ENCODE data around the gene GALNT7.

The GALNT7 gene

DNA sequence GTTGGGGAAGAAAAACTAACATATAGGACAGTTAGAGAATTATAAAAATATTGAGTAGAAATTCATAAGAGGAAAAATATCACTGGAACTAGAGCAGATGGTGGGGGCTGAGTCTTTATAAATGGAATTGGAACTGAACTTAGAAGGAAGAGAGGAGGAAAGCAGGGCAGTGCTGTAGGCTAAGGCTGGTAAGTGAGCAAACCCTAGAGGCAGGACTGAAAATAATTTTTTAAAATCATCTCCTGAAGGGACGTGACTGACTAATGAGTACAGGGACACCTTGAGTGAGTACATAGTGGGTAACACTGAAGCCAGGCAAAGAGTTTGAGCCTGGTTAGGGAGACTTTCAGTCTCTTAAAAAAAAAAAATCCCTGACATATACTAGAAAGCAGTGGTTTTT is 63.3 kb downstream of the GALNT7 start:
- in situ Hi-C loops (cut with MboI; ENCODE audit: low sequenced_read_pairs): no loop called here

DNA sequence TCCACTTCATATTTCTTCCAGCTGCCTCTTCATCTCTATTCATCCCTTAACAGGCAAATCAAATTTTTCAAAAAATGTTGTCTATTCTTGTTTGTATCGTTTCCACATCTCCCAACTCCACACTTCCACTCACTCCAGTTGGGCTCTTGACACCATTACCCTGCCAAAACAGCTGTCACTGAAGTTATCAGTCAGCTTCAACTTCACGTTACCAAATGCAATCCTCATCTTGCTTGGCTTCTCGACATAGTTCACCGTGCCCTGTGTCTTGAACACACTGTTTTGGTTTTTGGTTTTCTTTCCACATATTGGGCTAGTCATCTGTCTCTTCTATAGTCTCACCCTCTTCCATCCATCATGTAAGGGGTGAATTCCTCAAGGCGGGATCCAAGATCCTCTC is 65.2 kb downstream of the GALNT7 start:
- in situ Hi-C loops (cut with MboI; ENCODE audit: low sequenced_read_pairs): no loop called here

DNA sequence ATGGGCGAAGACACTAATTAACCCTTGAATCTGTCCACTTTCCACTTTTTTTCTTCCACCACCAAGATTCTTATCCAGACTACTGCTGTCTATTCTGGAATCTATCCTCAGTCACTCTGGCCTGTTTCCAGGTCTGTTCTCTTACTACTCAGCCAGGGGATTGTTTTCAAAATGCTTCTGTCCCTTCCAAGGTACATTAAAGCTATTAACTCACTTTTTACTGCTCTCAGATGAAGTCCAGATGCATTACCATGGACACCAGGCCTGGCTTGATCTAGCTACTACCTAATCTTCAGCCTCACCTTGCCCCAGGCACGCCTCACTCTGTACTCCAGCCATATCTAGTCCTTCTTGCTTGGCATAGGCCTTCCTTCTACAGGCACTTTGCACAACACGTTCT is 66.4 kb downstream of the GALNT7 start:
- in situ Hi-C loops (cut with MboI; ENCODE audit: low sequenced_read_pairs): no loop called here

DNA sequence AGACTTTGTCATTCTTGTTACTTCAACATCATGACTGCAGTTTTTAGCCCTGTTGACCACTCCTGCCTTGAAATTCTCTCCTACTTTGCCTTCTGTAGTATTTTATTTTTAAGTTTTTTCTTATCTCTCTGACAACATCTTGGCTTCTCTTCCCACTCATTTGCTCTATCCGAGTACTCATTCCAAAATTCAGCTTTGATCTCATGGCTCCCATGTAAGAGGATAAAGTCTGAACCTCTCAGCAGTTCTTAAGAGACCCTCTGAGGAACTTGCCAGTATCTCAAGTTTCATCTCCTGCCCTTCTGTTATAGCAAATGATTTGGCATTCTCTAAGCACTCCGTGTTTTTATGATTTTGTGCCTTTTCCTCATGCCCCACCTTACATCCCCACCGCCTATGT is 67.7 kb downstream of the GALNT7 start:
- in situ Hi-C loops (cut with MboI; ENCODE audit: low sequenced_read_pairs): no loop called here

DNA sequence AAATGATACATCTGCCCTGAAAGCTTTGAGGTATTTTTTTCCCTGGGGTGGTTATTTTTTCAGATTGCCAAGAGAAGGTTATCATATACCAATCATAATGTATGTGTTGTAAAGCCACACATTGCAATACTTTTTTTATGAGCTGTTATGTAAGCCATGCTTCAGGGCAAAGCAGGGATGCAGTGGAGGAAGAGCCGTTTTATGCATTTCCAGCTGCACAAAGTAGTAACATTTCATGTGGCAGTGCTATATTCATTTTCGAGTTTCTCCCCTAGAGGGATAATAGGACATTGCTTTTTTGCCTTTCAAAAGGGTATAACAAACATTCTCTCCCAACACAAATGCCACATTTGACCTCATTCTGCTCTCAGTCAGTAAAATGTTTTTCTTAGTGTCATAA is 68.5 kb downstream of the GALNT7 start:
- in situ Hi-C loops (cut with MboI; ENCODE audit: low sequenced_read_pairs): no loop called here

DNA sequence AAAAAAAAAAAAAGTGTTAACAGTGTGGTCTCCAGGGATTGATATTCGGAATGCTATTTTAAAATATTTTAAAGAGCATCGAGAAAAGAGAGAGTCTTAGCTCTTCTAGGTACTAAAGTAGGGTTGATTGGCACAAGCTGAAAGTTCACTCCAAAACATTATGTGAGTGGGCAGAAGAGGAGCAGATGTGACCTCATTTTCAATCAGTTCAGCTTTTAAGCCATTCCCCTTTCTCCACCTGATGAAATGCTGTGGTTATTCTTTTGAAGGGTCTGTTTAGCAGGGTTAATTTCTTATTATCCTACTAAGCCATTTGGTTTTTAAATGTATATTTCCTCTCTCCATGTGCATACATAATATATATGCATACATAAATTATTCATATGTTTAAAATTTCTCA is 69.2 kb downstream of the GALNT7 start:
- in situ Hi-C loops (cut with MboI; ENCODE audit: low sequenced_read_pairs): no loop called here

DNA sequence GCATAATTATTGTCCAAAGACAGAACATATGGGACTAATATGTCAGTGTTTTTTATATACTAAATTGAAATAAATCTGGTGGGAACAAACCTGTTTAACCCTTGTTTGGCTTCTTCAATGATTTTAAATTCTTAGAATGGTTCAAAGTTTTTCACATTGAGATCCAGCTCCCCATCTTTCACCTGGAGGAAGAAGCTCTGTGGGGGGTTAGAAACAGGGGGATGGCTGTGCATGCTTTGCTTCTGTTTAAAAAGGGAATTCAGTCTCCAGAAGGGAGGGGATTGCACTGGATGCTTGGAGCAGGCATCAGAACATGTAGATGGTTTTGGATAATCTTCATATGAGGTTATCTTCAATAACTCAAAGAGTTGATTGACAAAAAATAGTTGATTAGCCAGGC is 72.1 kb downstream of the GALNT7 start:
- in situ Hi-C loops (cut with MboI; ENCODE audit: low sequenced_read_pairs): no loop called here

DNA sequence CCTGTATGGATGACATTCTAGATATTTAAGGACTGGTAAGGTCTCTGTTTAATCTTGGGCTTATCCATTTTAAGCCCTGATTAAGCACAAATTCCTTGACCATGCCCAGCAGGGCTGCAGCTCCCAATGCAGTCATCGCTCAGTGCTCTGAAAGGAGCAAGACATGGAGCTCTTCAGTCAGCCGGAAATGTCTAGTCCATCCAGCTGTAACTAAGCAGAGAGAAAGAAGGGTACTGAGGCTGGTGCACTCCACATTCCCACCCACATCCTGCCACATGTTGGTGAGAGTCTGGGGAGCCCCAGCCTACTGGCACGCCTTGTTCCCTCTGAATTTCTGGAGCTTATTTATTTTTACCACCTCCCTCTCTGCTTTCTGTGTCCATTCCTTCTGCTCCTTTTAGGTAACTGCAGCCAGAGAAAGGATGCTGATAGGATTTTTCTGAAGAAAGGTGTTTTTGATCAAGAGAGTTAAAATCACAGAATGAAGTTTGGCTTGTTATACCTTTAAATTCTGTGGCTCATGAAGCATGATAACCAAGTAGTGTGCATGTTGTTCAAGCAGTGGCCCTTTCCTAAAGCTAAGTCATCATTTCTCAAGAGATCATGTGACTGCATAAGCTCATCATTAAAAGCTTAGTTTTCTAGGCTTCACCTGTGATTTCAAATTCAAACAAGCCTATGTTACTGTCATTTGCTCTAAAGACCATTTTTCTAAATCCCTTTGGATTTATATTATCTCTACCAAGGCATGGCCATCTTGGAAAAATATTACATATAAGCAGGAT is 74.0 kb downstream of the GALNT7 start:
- in situ Hi-C loops (cut with MboI; ENCODE audit: low sequenced_read_pairs): no loop called here

DNA sequence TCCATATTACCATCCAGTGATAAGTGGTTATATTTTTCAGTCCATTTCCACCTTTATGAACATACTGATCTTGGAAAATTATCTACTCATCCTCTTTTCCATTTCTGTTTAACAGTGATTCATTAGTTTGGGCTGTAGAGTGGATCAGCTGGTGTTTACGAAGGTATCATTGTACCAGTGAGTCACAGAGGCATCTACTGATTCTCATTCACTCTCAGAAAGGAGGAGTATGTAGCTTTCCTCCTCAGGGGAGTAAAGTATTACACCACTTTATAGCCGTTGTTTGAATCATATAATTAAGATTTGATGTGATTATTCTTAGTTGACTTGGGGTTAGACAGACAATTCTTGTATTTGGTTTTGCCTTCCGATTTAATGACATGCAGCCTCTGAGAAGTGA is 74.7 kb downstream of the GALNT7 start:
- in situ Hi-C loops (cut with MboI; ENCODE audit: low sequenced_read_pairs): no loop called here

DNA sequence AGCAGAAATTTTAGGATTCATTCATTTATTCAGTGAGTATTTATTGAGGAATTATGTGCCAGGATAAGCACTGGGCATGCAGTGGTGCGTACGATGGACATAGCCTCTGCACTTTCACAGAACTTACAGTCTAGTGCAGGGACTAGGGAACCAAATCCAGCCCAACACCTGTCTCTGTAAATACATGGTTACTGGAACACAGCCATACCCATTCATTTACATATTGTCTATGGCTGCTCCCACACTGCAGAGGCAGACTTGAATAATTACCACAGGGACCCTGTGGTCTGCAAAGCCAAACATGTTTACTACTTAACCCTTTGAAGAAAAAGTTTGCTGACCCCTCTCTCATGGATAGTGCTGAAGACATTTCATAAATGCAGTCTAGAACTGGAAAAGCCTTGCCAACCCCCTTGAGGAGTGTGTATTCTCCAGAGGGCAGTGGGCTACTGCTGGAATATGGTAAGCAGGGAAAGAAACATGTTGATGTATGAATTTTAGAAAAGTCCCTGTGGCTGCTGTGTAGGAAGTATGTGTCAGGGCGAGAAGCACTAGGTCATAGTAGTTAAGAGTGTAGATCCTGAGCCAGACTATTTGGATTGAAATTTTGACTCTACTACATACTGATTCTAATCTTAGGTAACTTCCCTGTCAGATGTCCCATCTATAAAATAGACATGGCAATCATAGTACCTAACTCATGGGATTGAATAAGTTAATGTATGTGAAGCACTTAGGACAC is 75.5 kb downstream of the GALNT7 start:
- in situ Hi-C loops (cut with MboI; ENCODE audit: low sequenced_read_pairs): no loop called here

DNA sequence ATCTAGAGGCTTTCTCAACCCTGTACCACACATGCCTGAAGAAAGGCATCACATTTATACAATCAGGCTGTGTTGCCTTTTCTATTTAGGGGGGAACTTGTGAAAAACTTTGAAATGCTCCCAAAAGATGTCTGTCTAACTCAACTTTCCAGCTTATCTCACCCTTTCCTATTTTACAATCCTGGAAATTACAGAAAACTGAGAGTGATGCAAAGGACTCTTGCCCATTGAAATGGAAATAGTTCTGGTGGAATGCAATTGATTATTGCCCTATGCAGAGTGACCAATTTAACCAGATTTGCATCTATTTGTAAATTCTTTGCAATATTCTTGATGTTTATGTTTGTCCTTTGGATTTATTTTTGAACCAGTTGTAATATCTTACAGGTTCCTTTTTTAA is 77.3 kb downstream of the GALNT7 start:
- in situ Hi-C loops (cut with MboI; ENCODE audit: low sequenced_read_pairs): no loop called here

DNA sequence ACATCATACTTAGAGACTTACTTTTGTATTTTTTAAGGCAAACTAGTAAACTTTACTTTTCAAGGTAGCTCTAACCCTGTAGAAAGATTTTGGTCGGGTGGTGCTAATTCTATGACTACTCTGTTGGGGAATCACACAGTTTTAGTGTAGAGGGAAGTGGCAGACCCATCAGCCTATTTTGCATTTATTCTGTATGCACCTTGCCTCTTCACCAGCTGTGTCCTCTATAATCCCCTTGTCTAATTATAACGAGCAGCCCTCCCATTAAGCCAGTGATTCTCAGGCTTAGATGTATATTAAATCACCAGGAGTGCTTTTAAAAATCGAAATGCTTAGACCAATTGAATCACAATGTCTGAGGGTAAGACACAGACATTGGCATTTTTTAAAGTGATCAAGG is 78.1 kb downstream of the GALNT7 start:
- in situ Hi-C loops (cut with MboI; ENCODE audit: low sequenced_read_pairs): no loop called here

DNA sequence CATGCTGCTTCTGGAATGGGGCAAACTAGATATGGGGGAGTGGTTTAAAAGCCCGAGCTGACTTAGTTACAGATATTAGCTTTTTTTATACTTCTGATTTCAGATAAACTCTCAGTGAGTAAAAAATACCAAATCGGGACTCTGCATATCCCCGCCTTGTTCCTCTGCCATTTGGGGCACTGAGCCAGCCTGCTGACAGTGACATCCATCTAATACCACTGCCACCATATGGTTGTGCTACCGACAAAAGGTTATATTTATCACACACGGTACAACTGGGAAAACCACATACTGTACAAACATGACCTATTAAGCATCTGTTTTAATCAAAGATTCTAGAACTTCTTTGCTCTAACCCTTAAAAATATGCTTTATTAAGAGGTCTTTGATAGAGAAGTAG is 78.7 kb downstream of the GALNT7 start:
- in situ Hi-C loops (cut with MboI; ENCODE audit: low sequenced_read_pairs): no loop called here

DNA sequence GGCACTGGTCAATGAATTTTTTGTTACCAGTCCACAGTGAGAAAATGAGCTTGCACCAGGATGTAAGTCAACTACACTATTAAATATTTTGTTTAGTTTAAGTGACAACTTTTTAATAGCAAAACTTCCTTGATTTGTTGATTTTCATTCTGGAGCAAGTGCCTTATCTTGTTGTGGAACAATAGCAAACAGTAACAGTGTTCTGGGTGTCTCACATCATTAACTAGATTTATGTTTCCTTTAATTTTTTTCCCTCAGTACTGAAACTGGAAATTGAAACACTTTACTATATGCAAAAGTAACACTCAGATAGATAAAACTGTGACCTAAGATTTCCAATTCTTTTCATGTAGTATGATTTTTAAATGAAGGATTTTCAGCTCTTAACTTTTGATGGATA is 80.1 kb downstream of the GALNT7 start:
- in situ Hi-C loops (cut with MboI; ENCODE audit: low sequenced_read_pairs): no loop called here

DNA sequence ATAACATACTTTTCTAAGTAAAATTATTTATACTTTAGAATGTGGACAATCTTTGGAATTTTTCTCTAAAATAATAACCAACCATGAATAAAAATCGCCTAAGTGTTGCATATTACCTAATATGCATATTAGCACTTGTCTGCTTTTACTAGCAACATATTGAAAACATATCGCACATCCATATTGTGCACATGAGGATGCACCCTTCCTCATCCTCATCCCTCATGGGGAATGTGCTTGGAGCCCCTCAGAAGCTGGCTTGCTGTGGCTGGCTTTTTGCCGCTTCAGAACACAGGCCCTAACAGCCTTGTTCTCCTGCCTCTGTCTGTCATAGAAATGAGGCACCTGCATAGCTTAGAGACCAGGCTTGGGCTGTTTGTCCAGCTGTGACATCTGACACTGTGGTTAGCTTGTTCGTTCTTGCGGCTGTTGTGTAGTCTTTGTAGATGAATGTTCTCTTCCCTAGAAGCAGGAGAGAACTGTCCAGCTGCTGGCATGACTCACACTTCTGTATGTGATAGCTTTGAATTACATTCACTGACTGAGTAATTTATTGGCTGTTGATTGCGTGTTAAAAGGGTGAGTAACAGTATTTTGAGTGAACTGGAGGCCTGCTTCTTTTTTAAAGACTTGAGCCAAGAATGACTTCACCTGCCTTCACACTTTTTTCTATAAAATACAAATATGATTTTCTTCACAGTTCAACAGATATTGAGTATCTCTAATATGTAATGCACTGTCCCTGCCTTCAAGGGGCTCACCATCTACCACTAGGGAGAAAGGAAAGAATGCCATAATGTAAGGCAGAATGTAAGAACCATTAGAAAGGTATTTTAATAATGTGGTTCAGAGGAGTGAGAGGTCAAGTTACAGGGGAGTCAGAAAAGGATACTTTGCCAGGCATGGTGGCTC is 83.7 kb downstream of the GALNT7 start:
- in situ Hi-C loops (cut with MboI; ENCODE audit: low sequenced_read_pairs): loop anchor here (25.0 kb wide), 1 partner anchor 240 kb away; no protein-coding TSS in a partner anchor

DNA sequence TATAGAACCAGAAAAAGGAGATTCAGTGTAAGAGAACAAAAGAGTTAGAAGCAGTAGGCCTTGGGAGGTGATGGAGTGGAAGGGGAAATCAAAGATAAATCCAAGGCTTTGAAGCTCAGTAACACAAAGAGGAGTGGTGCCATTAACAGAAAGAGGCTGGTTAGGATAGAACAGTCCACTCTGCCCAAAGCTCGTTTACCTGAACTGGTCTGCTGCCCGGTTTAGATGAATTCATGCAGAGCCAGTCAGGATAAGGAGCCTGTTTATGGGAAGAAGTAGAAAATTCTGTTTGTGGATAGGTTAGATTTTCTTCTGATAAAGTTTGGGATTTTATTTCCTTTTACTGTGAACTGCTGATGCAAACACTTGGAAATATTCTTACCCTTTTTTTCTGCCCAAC is 85.0 kb downstream of the GALNT7 start:
- in situ Hi-C loops (cut with MboI; ENCODE audit: low sequenced_read_pairs): loop anchor here (25.0 kb wide), 1 partner anchor 241 kb away; no protein-coding TSS in a partner anchor

DNA sequence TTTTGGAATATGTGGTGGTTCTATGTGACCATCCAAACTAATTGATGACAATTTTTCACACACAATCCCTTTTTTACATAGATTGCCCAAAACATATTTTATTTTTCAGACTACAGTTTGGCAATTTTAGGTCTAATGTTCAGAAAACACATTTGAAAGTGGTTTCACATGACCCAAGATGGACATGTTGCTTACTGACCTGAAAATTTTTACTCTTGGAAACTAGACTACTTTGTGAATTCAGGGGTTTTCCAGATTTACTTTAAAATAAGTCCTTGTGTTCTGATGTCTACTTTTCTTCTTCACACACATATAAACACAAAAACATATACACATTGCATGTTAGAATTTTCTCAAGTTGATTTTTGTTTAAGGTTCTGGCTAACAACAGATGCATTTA is 86.0 kb downstream of the GALNT7 start:
- in situ Hi-C loops (cut with MboI; ENCODE audit: low sequenced_read_pairs): loop anchor here (25.0 kb wide), 1 partner anchor 242 kb away; no protein-coding TSS in a partner anchor

DNA sequence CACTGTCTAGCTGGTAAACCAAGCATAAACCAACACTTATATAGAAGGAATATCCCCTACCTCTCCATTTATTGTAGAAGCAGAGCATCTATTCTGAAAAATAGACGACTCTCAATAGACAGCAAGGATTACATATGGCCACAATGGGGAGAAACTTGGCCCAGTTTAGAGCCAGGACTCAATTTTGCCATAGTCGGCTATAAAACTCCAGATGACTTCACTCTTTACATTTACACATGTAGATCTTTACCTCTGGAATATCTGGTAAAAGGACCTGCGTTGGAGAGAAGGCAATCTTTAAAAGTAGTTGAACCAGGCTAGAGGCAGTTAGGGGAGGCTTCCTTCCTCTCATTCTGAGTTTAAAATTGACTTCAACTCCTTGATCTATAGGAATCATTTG is 88.2 kb downstream of the GALNT7 start:
- in situ Hi-C loops (cut with MboI; ENCODE audit: low sequenced_read_pairs): loop anchor here (25.0 kb wide), 1 partner anchor 245 kb away; no protein-coding TSS in a partner anchor

DNA sequence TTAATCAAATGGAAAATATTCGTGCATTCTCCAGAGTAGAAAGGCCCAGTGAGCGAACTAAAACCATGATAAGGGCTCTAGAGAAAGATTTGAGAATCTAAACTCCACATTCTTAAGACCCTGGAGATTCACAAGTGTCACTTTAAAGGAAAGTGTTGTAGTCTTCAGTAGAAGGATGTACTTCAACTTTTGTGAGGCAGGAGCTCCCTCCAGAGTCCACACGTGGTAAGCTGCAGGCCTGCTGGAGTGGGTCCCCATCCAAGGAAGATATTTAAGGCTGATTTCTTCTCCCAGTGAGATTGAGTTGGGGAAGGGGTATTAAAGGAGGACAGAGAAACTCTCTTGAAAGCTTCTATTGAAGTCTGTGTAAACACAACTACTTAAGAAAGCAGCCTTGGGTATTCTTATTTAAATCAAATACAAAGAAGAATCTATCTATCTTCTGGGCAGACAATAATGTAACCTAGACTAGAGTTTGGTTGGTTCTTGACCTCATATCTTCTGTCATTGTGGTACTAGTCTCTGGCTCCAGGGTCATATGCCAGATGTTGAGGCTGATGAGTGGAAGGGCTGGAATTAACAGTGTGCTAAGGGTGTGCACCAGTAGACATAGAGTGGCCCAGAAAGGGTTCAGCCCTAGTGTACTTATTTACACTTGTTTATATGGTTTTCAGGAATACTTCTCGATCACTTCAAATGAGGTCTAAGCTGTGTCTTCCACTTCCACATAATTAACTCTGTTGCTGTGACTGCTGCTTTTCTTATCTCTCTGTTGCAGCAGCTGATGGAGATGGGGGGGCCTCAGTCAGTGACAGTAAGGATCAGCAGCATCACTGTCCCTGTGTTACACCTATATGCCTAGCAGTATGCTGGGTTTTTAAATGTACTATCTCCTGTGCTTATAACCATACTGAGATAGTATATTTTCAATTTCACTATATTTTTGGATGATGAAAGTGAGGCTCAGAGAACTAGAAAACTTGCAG is 89.4 kb downstream of the GALNT7 start:
- in situ Hi-C loops (cut with MboI; ENCODE audit: low sequenced_read_pairs): loop anchor here (25.0 kb wide), 1 partner anchor 246 kb away; no protein-coding TSS in a partner anchor

DNA sequence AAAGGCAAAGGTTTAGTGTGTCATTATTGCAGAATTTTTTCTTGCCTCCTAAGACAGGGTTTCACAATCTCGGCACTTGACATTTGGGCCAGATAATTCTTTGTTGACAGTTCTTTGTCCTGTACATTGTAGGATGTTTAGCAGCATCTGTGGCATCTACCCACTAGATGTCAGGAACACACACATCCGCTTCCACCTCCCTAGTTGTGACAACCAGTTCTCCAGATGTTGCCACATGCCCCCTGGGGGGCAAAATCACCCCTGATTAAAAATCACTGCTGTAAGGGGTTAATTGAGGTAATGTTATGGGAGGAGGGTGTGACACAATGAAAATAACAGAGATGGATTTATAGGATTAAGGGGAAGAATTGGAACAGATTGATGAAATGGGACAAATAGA is 90.3 kb downstream of the GALNT7 start:
- in situ Hi-C loops (cut with MboI; ENCODE audit: low sequenced_read_pairs): loop anchor here (25.0 kb wide), 1 partner anchor 247 kb away; no protein-coding TSS in a partner anchor
